GM12872 (cell line): ENCODE results near the gene GCC1.

Source experiments
- CTCF ChIP-seq: IDR thresholded peaks from 3 replicates; pipeline ENCODE4 v1.5.1; 2011; ENCODE audit warnings: low read depth, mild to moderate bottlenecking, low read length, moderate library complexity; ENCODE audit not compliant: insufficient read depth

Gene GCC1

GRCh38 chr7:127619681-127620405 is 34.4 kb upstream of the GCC1 start:
- TF ChIP-seq CTCF, result no peak

- TF ChIP-seq CTCF, result no peak
Measured at GRCh38 chr7:127618775-127619174, 33.4 kb upstream of the GCC1 start.

- TF ChIP-seq CTCF, result no peak
Measured at GRCh38 chr7:127618042-127618441, 32.6 kb upstream of the GCC1 start, which contains the start of gene PAX4. PAX4 (minus strand) TSS chr7:127618142; CDS start chr7:127615928, 2,214 bp downstream.

- TF ChIP-seq CTCF, result no peak
Measured at GRCh38 chr7:127616724-127617123, 31.3 kb upstream of the GCC1 start.

- TF ChIP-seq CTCF, result no peak
Measured at GRCh38 chr7:127612263-127612662, 26.9 kb upstream of the GCC1 start.

- no peak for TF ChIP-seq CTCF
Measured at GRCh38 chr7:127609297-127609696, 23.9 kb upstream of the GCC1 start.

GRCh38 chr7:127608446-127608845 is 23.1 kb upstream of the GCC1 start:
- no peak for TF ChIP-seq CTCF

- no peak for TF ChIP-seq CTCF
Measured at GRCh38 chr7:127600885-127601284, 15.5 kb upstream of the GCC1 start.
